Measurements from ENCODE around the gene POLR1F. TPM values are rescaled to one million over a fixed set of nuclear protein-coding genes. Genes with fewer than 3 reads are reported as not detected.

The POLR1F gene
- total and polyA plus RNA-seq, 2 experiments from 2014 or later = 35.2 to 99.9 TPM

- DNase-seq (ENCODE audit: low spot score) = no peak
These were observed 7.4 kb downstream of the POLR1F start for GRCh38 chr7:19701471-19701870.

More at GRCh38 chr7:19701471-19701870, 7.4 kb downstream of the POLR1F start:
- ATAC-seq = no peak
- H4K20me1 ChIP-seq (replicated peaks; ENCODE audit: insufficient read depth) = peaks cover 7% of the 10 kb centered on the region; the same call in 1 of the 2 replicates
- H2AFZ ChIP-seq = no peak overlapping the region
- H3K27ac ChIP-seq (ENCODE audit: low read depth) = no peak overlapping the region
- H3K27me3 ChIP-seq (ENCODE audit: insufficient read depth) = no peaks in the 10 kb centered on the region
- no peak overlapping the region for H3K4me3 Mint-ChIP-seq
- no peak overlapping the region for H3K4me3 ChIP-seq
- no peak overlapping the region for H3K27ac Mint-ChIP-seq
- H3F3A ChIP-seq (replicated peaks; ENCODE audit: low read depth) = no peaks in the 10 kb centered on the region
- H3K9me2 ChIP-seq (ENCODE audit: insufficient read depth) = no peaks in the 10 kb centered on the region
- H3K36me3 ChIP-seq (ENCODE audit: insufficient read depth) = peaks cover 4% of the 10 kb centered on the region; the same call in 1 of the 2 replicates
- H3K27me3 Mint-ChIP-seq (ENCODE audit: insufficient read depth, low read depth, poor library complexity) = no peaks in the 10 kb centered on the region
- no peaks in the 10 kb centered on the region for H3K9me3 Mint-ChIP-seq
- H3K4me1 ChIP-seq (ENCODE audit: insufficient read depth) = peaks cover 4% of the 10 kb centered on the region; the same call in 1 of the 2 replicates
- peaks cover 13% of the 10 kb centered on the region; the same call in 2 of the 3 replicates for H3K36me3 Mint-ChIP-seq (ENCODE audit: low read depth)
- peaks cover 57% of the 10 kb centered on the region for H3K79me2 ChIP-seq (replicated peaks; ENCODE audit: insufficient read depth)
- TF ChIP-seq CREB1 (CRISPR knock-in tag; IDR thresholded peaks at IDR 0.05; ENCODE audit: low read depth) = no peak
- TF ChIP-seq EZH2 (IDR thresholded peaks at IDR 0.05; ENCODE audit: low read depth, unreplicated experiment) = no peak
- no peak for TF ChIP-seq ZNF462 (CRISPR knock-in tag; IDR thresholded peaks at IDR 0.05)
- TF ChIP-seq NANOG (IDR thresholded peaks at IDR 0.05; ENCODE audit: borderline replicate concordance) = no peak
- TF ChIP-seq CTCF (conservative IDR thresholded peaks at IDR 0.05; ENCODE audit: low read depth in 2 of 2) = no peak
- no peak for TF ChIP-seq EZH2phosphoT487 (IDR thresholded peaks at IDR 0.05; ENCODE audit: unreplicated experiment)
- TF ChIP-seq REST (IDR thresholded peaks at IDR 0.05; ENCODE audit: unreplicated experiment) = no peak
- no peak overlapping the region for H3K4me2 ChIP-seq
- H3K4me1 Mint-ChIP-seq = peaks cover 9% of the 10 kb centered on the region
